SKM-1 treated with dmso at 0.1 percent for 144 hours (cell line): Measurements from ENCODE around the gene ARID3B.
"Not testable (repeated sequence)": the region's sequence is repeated elsewhere in the genome, so short reads cannot be mapped to it uniquely, and the experiment has no call there.

Experiments
- DNase-seq: peaks from one replicate; lab custom pipeline; 2025; ENCODE audit not compliant: unreplicated experiment; lab: John Stamatoyannopoulos, UW

Gene ARID3B, protein sequence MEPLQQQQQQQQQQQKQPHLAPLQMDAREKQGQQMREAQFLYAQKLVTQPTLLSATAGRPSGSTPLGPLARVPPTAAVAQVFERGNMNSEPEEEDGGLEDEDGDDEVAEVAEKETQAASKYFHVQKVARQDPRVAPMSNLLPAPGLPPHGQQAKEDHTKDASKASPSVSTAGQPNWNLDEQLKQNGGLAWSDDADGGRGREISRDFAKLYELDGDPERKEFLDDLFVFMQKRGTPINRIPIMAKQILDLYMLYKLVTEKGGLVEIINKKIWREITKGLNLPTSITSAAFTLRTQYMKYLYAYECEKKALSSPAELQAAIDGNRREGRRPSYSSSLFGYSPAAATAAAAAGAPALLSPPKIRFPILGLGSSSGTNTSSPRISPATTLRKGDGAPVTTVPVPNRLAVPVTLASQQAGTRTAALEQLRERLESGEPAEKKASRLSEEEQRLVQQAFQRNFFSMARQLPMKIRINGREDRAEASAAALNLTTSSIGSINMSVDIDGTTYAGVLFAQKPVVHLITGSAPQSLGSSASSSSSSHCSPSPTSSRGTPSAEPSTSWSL

DNA sequence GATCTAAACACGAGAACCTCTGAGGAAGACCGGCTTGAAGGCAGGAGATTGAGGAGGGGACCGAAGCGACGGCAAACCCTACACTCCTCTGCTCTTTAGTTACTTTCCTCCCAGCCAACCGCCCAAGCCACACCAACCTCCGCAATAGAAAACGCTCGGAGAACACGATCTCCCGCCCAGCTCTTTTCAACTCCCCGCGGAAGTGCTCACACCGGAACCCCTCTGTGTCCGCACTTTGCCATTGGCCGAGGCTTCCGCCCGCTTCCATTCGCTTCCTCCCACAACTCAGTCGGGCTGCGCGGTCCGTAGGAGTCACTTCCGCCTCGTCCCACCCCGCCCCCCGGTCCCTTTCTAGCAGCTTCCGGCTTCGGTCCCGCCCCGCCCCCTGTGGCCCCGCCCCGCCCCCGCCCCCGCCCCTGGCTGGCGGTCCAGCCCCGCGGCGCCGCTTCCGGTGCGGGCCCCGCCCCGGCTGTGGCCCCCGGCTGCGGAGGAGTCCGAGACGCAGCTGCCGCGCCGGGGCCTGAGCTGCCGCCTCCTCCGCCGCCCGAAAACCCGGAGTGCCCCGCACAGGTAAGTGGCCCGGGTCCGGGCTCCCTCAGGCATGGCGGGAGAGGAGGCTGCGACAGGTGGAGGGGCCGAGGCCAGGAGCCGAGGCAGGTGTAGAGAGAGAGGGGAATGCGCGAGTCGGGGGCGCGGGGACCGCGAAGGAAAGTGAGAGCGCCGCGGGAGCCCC lies at the start of gene ARID3B:
Gene ARID3B, plus strand, starts transcription at position 460 of the 733 bp plus-strand sequence. CDS start 2,717 bp downstream, outside the sequence.
- DNase-seq, result peak; percentile 93

DNA sequence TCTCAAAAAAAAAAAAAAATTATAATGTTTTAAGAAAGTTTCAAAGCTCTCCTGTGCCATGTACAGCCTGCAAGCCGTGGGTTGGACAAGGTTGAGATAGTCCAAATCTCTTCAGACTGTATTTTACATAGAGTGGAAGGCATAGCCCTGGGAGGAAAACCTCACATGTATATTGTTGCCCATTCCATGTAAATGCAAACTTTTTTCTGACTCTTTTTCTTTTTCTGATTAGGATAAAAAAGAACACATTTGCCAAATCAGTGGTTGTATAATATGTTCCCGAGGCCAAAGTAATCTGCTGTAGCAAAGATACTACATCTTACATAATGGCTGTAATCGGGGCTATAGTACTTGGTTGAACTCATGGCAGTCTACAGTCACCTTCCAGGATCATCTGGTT lies 44.4 kb upstream of the ARID3B start:
- DNase-seq, result no peak

DNA sequence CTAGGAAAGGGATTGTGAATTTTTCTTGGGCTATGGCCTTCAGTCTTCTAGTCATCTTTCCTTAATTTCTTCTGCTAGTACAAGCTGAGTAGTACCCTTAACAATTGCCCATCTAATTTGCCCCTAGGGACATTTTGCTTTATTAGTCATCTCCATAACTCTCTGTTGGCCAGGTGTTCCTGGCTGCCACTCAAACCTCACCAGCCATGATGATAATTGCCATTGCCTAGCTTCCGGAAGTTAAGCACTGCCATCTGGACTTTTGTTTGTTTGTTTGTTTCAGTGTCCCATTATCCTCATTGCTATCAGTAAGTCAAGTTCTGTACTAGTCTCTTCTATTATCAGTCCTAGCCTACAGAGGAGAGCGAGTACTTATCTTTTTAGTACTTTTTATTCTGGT lies 43.4 kb upstream of the ARID3B start:
- no peak for DNase-seq

DNA sequence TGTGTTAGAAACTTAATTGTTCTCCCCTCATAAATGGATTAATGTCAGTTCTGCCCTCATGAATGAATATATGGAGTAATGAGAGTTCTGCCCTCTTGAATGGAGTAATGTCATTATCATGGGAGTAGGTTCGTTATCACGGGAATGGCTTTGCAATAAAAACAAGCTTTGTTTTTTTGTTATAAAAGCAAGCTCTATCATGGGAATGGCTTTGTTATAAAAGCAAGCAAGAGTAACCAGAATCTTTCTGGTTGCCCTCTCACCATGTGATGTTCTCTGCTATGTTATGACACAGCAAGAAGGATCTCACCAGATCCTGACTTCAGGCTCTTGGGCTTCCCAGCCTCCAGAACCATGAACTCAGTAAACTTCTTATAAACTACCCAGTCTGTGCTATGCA lies 41.7 kb upstream of the ARID3B start:
- DNase-seq, result no peak

DNA sequence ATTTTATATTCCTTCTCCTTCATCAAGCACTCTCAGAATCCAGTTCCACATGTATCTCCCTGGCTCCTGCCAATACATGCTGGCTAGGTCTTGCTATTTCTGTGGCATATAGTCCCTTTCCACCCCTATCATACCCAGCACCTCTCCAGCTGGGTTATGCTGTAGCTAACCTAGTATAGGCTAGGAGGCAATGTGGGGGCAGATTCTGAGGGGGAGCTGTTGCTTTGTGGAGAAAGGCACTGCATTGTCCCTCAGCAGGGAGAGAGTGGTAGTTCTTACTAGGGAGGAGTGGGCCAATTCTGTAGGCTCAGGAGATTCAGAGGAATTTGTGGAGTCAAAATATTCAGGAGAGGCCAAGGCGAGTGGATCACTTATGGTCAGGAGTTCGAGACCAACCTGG lies 40.6 kb upstream of the ARID3B start:
- DNase-seq, result no peak

DNA sequence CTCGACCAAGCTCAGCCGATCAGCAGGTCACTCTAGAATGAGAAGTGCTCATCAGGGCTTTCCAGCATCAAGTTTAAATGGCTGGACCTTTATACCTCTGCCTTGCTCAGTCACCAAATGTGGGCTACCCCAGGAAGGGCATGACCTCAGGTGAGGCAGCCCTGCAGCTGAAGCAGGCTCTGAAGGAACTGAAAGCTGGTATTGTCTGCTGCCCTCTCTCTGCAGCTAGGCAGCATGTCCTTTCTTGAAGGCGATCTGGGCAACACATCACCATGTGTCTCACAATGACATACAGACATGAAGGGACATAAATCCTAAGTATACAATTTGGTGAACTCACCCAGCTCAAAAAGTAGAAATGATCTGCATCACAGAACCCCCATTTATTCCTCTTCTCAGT lies 38.7 kb upstream of the ARID3B start:
- DNase-seq, result no peak

DNA sequence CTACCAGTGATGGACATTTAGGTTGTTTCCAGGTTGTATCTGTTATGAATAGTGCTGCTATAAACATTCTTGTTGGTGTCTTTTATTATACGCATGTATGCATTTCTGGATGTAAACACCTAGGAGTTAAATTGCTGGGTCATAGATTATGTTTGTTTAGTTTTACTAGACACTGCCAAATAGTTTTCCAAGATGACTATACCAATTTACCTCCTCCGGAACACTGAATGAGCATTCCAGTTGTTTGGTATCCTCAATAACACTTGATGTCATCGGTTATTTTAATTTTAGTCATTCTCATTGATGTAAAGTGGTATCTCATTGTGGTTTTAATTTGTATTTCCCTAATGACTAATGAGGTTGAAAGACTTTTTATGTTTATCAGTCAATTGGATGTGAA lies 36.6 kb upstream of the ARID3B start:
- no peak for DNase-seq

DNA sequence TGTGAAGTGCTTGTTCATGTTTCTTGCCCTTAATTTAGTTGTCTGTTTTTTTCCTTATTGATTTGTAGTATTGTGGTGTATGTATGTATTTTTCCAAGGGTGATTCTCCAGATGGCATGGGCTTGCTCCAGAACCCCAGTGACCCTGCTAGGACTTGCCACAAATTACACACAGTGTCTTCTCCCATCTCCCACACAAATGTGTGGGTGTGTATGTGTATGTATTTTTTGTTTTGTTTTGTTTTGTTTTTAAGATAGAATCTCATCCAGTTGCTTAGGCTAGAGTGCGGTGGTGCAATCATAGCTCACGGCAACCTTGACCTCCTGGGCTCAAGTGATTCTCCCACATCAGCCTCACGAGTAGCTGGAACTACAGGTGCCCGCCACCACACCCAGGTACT lies 36.2 kb upstream of the ARID3B start:
- no peak for DNase-seq

DNA sequence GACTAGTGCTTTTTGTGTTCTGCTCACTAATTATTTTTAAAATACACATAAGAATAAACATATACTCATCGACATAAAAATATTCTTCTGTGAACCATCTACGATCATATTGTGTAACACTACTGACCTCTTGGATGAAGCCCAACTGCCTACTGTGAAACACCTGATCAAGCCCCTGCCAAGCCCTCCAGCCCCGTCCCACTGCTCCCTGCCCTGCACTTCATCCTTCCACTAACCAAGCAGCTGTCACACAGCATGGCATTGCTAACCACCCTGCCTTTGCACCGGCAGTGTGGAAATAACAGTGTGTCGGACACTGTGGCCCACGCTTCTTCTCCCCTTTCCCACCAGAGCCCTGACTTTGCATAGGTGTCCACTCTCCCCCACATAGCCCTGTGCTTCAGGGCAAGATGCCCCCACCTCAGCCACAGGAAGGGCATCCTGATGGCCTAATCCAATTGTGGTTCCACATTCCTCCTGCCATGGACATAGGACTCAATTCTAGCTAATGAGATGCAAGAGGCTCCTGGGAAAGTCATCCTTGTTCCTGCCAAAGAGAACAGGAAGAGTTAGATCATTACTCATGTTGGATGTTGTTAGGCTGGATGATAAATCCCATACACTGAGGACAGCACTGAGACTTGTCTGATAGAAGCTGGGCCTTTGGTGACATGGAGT lies 35.0 kb upstream of the ARID3B start:
- DNase-seq, result no peak

DNA sequence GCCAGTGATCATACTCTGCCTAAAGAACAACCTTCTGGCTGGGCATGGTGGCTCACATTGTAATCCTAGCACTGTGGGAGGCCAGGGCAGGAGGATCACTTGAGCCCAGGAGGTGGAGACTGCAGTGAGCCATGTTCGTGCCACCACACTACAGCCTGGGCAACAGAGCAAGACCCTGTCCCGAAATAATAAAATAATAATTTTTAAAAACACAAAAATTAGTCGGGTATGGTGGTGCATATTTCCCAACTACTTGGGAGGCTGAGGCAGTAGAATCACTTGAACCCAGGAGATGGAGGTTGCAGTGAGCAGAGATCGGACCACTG lies 34.5 kb upstream of the ARID3B start:
- no peak for DNase-seq

DNA sequence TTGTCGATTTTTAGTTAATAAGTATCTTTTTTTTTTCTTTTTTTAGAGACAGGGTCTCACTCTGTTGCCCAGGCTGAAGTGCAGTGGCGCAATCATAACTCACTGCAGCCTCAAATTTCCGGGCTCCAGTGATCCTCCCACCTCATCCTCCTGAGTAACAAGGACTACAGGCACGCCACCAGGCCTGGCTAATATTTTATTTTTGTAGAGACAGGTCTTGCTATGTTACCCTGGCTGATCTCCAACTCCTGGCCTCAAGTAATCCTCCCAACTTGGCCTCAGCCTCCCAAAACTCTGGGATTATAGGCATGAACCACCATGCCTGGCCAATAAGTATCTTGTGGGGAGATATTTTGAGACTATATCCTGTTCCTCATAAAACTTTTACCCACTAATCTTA lies 29.4 kb upstream of the ARID3B start:
- no peak for DNase-seq

DNA sequence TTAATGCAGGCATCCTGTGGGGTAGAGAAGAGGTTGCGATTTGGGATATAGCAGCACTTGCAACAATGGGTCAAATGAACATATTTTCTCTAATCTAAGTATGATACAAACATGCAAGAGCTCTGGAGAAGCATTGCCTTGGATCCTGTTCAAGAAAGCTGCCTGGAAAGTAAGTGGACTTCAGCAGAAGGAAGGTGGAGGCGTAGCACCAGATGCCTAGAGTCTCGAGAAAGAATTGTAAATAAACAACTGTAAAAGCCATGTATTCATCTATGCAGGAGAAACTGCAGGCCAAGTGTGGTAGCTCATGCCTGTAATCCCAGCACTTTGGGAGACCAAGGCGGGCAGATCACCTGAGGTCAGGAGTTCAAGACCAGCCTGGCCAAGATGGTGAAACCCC lies 27.0 kb upstream of the ARID3B start:
- DNase-seq, result not testable (repeated sequence)

DNA sequence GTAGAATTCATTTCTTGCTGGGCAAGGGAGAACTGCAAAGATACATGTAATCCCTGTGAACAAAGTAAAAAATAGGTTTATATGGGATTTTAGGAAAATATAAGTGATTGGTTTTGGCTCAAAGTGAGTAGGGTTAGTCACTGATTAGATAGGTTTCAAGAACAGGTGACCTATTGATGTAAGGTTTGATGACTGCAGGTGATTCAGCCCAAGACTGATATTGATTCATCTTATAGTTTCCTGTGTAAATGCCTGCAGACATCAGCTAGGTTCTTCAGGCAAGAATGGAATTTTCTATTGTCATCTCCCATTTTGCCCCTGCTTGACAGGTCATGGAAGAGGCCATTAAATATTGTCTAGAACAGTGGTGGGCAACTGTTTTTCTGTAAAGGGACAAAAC lies 23.9 kb upstream of the ARID3B start:
- DNase-seq, result no peak

DNA sequence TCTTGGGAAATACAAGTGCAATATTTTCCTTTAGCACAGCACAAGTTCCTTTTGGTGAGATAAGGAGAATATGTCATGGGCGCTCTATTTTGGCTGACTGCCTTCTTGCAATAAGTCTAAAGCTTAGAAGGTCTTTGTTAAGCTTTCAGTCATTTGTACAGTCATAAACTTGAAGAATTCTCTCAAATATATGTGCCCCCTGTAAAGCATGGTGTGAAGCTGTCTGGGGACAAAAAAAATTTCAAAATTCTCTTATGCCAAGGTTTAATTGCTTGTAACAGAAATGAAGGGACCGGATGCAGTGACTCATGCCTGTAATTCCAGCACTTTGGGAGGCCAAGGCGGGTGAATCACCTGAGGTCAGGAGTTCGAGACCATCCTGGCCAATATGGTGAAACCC lies 21.7 kb upstream of the ARID3B start:
- DNase-seq, result no peak

DNA sequence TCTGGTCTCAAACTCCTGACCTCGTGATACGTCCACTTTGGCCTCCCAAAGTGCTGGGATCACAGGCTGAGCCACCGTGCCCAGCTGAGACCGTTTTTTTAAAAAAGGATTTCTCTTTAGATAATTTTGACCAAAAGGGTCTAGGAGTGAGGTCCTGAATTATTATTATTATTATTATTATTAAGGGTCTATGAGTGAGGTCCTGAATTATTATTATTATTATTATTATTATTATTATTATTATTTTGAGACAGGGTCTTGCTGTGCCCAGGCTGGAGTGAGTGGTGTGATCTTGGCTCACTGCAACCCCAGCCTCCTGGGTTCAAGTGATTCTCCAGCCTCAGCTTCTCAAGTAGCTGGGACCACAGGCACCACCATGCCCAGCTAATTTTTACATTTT lies 20.6 kb upstream of the ARID3B start:
- no peak for DNase-seq

DNA sequence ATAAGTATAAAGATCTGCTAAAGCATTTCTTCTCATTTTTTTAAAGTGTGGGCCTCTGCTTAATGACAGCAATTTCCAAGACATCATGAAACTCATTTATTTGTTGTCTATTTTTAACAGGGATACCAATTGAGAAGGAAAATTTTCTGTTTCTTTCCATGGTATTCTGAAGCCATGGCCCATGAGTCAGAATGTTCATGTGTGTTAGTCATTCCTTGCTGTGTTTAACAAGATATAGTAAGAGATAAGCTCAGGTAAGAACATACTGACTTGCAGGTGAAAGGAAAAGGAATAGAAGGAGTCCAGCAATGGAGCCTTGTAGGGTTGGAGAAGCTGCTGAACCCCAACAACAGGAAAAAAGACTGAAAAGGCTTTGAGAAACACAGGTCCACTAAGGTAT lies 17.0 kb upstream of the ARID3B start:
- no peak for DNase-seq

DNA sequence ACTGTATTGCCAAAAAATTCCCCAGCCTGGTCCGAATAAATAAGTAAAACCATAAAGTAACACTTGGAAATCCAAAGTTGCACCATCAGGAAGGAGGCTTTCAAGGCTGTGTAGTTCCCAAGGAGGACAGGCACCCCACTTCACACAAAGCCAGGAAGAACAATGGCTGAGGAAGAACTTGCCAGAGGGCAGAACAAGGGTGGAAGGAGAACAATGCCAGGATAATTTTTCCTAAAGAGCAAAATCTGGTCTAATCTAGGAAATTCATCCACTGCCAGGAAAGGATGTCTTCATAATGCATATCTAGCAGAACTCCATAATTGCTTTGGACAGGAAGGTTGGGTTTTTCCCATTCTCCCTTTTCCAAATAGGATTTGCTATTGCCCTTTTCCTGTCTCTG lies 15.7 kb upstream of the ARID3B start:
- no peak for DNase-seq

DNA sequence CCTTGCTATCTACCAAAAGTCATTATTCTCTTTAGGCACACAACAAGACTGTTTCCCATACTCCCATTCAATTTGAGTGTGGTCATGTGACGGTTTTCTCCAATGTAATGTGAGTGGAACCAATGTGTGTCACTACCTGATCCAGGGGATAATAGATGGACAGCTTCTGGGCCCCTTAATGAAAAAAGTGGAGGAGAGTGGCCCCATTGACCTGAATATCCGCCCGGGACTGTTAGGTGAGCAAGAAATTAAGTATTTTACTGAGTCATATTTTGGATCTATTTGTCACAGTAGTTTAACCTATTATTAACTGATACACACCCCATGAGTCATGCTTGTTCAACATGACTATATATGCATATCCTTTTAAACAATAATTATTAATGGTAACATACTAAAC lies 15.1 kb upstream of the ARID3B start:
- DNase-seq, result no peak

DNA sequence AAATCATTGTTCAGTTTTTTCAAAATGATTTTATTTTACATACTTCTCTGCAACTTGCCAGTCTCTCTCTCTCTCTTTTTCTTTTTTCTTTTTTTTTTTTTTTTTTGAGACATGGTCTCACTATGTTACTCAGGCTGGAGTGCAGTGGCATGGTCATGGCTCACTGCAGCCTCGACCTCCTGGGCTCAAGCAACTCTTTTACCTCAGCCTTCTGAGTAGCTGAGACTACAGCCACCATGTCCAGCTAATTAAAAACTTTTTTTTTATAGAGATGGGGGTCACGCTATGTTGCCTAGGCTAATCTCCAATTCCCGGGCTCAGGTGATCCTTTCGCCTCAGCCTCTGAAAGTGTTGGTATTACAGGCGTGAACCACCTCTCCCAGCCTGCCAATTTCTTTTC lies 12.1 kb upstream of the ARID3B start:
- no peak for DNase-seq

DNA sequence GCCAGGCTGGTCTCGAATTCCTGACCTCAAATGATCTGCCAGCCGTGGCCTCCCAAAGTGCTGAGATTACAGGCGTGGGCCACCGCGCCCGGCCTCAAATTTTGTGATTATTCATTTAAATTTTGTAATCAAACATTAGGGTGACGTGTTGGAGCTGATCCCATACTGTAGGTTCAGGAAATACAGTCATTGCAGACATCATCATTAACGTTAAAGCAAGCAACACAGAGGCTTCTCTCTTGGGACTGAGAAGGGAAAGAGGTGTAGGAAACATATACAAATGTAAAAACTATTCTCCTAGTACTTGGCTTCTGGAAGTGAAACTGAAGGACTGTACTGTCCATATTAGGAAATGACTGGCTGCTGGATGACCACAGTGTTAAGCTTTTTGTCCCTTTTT lies 11.1 kb upstream of the ARID3B start:
- no peak for DNase-seq

DNA sequence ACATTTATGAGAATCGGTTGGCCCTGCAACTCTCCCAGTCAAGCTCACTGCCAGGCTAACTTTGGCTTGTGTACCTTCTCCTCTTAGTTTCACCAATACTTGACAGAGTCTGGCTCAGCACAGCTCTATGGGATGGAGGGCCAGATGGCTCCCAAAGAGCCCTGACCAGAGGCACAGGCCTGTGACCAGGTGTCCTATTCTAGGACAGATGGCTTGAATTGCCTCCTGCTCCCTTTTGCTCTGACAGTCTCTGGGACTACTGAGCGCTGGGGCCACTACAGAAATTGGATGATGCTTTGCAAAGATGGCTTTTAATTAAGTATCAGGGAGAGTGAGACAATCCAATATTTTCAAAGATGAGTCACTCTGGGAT lies 10.3 kb upstream of the ARID3B start:
- no peak for DNase-seq
